GM21717 (cell line): Measurements from ENCODE around the gene RTF1.

Source experiments
- ATAC-seq: cut with Tn5 transposase; IDR thresholded peaks from one replicate; pipeline ENCODE4 v1.9.1; 2021; ENCODE audit warnings: mild to moderate bottlenecking, moderate library complexity; ENCODE audit not compliant: unreplicated experiment

The RTF1 gene

DNA sequence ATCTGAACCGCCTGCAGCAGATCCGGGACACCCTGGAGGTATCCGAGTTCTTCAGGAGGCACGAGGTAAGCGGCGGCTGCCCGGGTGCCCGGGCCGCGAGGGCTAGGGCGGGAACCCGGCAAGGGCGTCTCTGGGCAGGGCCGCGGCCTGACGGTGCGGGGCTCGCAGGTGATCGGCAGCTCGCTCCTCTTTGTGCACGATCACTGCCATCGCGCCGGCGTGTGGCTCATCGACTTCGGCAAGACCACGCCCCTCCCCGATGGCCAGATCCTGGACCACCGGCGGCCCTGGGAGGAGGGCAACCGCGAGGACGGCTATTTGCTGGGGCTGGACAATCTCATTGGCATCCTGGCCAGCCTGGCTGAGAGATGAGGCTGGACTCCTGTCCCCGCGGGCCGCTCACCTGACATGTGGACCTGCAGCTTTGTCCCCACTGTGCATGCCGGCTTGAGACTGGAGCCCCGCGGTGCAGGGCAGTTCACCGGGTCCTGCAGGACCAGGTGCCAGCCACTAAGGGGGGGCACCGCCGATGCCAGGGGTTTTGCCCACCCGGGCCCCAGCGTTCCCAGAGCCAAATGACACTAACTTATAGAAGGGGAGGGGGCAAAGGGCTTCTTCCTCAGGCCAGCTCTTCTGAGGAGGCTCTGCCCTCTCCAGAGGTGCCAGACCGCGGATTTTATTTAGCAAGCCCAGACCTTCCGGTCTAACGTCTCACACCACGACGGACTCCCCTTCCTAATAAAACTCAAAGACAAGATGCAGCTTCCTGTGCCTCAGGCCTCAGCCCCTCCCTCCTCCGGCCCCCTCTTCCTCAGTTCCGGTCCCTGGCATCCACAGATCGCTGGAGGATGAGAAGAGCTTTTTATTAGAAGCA is 86.1 kb downstream of the RTF1 start:
- no peak for ATAC-seq

DNA sequence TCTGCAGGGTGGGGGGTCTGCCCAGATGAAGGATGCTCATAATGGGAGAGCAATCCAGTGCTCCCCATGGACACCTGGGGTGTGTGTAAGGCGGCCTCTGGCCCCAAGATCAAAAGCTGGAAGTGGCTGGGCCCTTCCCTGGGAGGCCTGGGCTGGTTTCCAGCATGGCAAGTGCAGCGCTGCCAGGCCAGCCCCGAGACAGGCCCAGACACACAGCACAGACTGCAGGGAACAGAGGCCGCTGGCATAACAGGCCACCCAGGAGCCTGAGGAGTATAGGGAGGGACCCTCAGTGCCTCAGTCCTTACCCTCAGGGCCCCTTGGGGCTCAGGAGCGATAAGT is 86.7 kb downstream of the RTF1 start:
- no peak for ATAC-seq

DNA sequence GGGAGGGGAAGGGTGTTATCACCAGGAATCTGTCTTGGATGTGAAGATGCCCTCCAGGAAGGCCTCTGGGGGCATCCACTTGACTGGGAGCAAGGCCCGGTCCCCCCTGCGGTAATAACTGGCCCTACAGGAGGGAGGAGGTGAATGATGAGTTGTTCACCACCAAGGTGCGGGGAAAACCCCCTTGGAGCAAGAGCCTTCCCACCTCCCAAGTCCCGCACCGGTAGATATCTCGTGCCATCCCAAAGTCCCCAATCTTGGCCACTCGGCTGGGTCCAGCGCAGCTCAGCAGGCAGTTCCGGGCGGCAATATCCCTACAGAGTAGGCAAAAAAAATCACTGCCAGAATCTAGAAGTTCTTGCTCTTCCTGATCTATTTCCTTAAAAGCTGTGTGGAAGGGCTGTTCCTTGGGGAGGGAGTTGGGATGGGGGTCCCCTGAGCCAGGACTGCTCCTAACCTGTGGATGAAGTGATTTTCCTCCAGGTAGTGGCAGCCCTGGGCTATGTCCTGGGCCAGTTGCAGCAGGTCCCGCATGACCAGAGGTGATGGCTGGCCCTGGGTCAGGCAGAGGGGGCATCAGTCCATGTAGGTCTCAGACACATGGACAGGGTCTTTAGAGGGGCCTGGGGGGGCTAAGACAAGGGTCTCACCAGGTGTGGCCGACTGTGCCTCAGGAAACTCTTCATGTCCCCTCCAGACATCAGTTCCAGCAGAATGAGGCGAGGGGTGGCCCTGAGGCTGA is 88.0 kb downstream of the RTF1 start:
- ATAC-seq = no peak

DNA sequence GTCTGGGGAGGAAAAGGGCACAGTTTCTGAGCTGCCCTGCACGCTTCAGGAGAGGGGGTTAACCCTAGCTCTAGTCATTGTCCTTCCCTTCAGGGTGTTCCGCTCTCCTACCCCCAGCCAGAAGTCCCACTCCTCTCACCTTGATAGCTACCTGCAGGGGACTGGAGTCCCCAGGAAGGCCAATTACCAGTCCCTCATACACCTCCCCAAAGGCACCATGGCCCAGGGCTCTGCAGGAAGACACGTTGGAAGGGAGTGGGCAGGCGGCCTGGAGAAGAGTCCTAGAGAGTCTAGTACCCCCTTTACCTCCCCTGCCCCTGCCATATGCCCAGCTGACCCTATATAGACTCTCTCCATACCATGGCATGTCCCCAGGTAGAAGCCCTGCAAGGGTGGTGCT is 88.9 kb downstream of the RTF1 start:
- ATAC-seq = no peak

DNA sequence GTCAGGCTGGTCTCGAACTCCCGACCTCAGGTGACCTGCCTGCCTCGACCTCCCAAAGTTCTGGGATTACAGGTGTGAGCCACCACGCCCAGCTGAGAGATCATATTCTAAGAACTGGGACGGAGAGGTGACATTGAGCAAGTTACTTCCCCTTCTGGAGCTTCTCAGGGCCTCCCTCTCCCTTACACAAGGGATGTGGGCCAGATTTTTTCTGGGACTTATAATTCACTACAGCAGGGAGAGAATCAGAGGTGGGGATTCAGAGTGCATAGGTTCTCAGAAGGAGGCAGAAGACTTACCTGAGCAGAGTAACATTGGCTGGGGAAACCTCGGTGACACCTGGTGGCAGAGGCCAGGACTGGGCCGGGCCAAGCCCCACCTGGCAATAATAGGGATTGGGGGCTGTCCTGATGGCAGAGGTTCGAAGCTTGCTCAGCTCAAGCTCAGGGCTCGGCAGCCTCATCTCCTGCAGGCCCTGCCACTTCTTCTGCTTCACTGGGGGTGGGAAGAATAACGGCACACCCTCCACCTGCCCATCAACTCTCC is 90.0 kb downstream of the RTF1 start:
- no peak for ATAC-seq

DNA sequence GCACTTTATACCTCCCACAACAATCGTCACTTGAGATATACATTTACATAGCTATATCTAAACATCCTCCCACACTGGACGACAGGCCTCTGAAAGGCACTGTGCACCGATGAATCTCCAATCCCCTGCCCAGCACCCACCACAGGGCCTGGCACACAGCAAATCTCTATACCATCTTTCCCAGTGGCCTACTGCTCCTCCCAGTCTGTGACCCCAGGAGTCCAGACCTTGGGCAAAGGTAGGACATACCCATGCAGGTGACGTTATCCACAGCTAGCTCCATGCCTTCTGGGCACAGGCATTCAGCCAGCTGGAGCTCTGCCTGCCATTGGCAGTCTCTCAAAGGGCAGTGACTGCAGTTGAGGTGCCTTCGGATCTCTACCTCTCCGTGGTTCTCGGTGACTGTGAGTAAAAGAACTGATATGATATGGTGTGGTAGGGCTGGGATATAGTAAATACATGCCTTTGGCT is 91.0 kb downstream of the RTF1 start:
- ATAC-seq = no peak

DNA sequence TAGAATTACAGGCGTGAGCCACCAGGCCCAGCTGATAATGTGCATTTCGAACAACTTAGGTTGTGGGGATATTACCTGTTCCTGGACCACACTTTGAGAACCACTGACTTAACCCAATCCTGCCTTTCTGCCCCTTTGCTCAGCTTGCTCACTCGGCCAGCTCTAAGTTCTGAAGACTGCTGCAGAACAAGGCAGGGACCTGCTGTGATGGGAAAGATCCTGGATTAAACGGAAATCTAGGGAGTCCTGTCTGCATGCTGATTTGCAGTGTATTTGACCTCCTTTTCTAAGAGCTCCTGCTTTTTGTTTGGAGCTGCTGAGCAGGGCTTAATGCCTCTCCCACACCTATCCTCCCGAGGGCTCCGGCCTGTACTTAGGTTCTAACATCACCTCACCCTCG is 93.8 kb downstream of the RTF1 start:
- ATAC-seq = no peak

DNA sequence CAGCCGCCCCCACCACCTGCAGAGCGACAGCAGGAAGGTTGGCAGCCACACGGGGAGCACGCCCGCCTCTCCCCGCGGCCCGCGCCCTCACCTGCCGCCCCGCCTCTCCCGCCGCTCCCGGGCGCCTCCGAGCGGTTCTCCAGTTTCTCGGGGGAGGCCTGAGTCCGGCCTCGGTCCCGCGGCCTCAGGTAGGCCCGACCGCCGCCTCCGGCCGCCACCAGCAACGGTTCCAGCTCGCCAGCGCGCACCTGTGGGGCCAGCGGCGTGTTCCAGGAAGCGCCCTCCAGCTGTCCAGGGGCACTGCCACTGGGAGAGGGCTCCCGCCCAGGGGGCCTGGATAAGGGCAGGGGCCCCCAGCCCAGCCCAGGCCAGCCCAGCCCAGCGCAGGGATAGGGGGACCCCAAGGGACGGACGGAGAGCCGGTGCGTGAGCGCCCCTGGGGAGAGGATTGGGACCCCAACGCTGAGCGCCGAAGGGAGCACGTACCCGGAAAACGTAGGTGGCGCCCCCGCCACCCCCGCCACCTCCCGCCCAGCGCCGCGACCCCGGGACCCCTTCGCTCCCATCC is 94.5 kb downstream of the RTF1 start:
- ATAC-seq = no peak

DNA sequence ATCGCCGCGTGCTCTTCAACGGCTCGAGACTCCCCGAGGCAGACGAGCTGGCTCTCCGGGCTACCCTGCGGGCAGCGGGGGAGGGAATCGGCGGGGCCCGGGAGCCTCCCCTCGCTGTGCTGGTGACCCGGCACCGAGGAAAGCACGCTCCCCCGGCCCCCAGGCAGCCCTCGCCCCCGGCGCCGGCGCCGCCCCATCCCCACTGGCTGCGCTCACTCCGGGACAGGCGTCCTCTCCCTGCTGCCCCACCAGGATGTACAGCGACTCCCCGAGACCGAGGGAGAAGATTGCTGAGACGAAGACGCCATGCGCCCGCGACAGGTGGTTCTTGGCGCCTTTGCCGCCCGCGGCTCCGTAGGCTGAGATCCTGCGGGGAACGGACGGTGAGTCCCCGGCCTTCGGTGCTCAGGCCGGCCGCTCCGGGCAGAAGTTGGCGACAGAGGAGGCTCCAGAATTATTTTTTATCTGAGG is 95.0 kb downstream of the RTF1 start:
- no peak for ATAC-seq

DNA sequence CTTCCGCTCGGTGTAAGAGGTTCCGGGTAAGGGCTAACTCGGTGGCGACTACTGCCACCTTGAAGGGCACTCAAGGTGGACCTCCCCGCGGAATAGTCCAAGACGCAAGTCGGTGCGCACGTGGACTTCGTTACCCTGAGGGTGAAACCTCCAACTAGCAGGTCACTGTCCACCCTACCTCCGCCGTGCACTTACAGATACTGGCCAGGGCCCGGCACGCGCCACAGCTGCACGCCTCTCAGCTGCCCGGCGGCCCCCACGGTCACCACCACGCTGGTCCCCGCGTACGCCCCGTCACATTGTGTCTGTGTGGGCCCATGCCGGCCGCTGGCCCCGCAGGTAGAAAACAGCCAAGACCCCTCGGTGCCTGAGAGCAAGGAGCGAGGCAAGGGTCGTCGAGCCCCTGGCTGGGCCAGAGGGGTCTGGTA is 95.6 kb downstream of the RTF1 start:
- no peak for ATAC-seq

DNA sequence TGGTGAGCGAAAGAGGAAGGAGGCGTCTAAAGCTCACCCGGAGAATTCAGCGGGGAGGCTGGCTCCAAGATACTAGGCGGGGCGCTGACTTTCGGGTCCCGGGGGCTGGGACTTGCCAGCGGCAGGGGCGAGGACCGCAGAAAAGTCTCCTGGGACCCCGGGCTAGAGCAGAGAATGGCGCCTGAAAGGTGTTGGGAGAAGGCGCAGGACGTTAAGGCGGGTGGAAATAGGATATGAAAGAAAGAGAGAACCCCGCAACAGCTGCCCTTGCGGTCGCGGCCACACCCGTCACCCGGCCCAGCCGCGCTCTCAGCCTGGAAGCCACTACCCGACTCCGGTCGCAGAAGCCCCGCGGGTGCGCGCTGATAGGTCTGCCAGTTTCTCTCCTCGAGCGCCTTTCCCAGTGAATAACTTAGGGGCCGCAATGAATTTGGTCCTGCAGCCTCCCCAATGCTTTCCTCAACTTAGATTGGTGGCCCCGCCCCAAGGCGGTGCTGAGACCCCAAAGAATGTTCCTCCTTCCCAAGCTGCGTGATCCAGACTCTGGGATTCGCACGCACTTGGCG is 96.1 kb downstream of the RTF1 start:
- no peak for ATAC-seq

DNA sequence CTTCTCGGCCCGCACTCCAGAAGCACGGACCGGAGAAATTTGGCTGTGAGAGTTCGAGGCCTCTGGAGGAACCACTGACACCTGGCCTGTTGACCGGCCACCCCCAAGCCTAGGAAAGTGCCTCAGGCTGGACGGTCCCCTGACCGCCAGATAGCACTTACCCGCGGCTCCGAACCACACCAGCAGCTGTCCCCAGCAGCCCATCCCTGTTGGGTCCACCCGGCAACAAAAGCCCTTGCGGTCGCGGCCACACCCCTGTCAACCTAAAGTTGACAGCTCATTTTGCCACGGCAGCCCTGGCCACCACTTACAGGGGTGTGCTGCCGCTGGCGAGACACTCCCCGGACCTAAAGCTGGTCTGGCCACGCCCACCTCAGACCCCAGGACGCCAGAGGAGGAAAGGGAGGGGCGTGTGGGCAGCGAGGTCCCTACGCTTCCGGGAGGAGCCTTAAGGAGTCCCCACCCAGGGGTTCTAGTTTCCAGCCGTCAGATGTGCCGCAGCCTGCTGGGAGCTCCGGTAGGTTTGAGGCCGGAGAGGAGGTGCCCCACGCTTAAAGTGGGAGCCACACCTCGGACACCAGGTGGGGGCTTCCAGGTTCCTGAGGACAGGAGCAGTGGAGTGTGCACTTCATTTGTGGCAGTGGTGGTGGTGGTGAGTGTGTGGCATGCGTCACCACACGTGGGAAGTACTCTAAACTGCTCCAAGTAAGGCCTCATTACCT is 96.8 kb downstream of the RTF1 start, which contains the start of gene LTK:
Gene LTK (minus strand): TSS at position 322 of the 722 bp plus-strand sequence. CDS start 118 bp downstream, at position 204.
- no peak for ATAC-seq

DNA sequence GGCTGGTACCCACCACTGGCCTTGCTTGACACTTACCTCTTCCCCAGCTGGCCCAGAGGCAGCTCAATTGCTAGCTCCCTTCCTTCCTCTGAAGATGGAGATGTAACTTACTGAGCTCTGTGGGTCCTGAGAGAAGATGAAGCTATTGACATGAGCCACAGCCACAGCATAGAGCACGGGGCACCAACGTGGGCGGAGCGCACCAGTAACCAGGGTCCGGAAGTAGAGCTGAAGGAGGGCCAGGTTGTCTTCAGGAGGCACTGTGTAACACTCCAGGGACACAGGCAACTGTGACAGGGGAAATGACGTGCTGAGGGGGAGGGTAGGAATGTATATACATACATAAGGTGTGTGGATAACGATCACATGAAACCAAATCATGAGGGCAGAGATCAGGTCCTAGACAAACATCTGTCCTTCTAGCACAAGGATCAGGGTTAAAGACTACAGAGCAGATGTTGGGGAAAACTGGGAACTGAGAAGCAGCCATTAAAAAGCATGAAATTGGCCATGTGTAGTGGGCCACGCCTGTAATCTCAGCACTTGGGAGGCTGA is 101.1 kb downstream of the RTF1 start:
- ATAC-seq = no peak

DNA sequence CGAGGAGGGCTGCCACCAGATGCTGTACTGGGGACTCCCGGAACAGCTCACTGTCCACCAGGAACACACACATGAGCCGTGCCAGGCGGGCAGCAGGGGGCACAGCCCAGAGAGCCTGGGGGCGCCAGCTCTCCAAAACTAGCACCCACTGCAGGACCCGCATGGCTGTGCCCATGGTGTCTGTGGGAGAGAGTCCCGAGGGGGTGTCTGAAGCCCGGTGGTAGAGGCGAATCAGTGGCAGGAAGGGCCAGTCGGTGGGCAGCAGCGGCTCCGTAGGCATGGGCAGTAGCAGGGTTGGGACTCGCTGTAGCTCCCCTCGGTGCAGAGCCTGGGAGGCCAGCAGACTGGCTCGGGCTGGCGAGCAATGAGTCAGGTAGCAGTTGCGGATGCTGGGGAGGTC is 103.7 kb downstream of the RTF1 start:
- ATAC-seq = no peak

DNA sequence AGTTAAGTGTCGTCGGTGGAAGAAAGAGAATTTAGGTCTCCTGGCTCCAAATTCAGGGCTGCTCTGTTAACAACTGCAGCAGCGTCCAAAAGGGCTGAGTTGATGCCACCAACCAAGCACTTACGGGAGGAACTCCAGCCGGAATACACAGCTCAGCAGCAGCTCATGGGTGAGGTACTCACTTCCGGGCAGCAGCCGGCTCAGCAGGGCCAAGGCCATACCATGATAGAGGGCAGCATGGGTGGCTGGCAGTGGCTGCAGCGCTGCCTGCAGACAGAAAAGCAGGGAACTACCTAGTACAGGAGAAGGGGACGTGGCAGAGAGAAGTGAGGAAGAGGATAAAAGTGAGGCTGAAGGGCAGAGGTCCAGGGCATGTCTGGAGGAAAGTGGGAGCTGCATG is 104.7 kb downstream of the RTF1 start:
- no peak for ATAC-seq

DNA sequence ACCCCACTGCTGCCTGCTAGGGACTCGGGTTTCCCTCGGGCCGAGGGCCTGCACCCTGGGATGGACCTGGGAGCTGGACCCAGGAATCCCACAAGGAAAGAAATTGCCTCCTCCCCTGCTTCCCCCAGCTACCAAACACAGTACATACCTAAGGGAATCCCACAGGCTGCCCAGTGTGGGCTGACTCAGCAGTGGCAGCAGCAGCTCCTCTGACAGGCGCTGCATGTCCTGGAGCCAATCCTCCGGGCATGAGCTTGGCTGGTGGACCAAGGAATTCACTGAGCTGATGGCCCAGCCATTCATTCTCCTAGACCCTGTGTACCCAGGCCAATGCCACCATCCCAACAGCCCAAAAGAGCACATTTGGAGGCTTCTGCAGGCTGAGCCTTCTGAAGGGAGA is 106.2 kb downstream of the RTF1 start:
- ATAC-seq = no peak

DNA sequence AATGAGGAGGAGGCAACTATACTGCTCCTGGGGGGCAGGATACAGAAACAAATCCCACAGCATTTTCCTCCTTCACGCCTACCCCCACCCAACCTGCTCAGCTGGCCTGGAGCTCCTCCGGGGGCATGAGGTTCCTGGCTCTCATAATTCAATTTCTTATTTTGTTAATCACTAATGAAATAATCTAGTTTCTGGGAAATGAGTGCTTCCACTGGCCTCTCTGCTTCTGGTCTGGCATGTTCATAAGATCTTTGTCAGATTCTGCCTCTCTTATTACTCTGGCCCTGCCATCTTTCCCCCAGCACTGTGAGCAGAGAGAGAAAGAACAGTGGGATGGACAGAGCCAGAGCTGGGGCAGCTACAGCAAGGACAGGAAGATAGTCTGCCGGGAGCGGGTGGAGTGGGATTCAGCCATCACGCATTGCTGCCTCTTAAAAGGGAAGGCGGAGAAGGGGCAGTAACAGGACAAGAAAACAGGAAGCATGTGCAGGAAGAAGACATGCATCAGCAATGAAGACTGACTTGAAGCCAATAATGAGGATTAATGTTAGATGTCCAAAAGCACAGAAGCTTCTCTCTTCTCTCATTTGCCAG is 113.6 kb downstream of the RTF1 start:
- ATAC-seq = no peak
